ENCODE results near the gene SLC26A1. TPM values are rescaled to one million over a fixed set of nuclear protein-coding genes. Genes with fewer than 3 reads are reported as not detected.

SLC26A1 gene
- total RNA-seq, 1 experiment from 2014 or later = 0.22 TPM

- TF ChIP-seq REST (IDR thresholded peaks at IDR 0.05; ENCODE audit: low read depth) = no peak
- no peak for TF ChIP-seq MAX (IDR thresholded peaks at IDR 0.05)
- TF ChIP-seq POLR2A (IDR thresholded peaks at IDR 0.05; ENCODE audit: borderline replicate concordance, extremely low read depth, insufficient read depth, insufficient read length) = no peak
- TF ChIP-seq JUND (IDR thresholded peaks at IDR 0.05) = no peak
- no peak for TF ChIP-seq SP1 (IDR thresholded peaks at IDR 0.05; ENCODE audit: low read depth)
- TF ChIP-seq RAD21 (IDR thresholded peaks at IDR 0.05; ENCODE audit: low read depth) = no peak
- no peak for TF ChIP-seq CTCF (IDR thresholded peaks at IDR 0.05 in 2 of 3, conservative IDR thresholded peaks at IDR 0.05 in 1 of 3; ENCODE audit: borderline replicate concordance in 1 of 3, insufficient read depth in 1 of 3, low read depth in 2 of 3, low read length in 2 of 3)
- TF ChIP-seq ZFX (IDR thresholded peaks at IDR 0.05) = no peak
These were observed 5.0 kb upstream of the SLC26A1 start (continued) for GRCh38 chr4:998096-998691.
